Hair follicle dermal papilla cell (primary cell): ENCODE results near the gene ACSL1. TPM values are rescaled to one million over a fixed set of nuclear protein-coding genes. Genes with fewer than 3 reads are reported as not detected.

ENCODE experiments used
- small RNA-seq: library from RNA; depleted of rRNA; stranded (forward); fragments of <200 nt; gene quantifications from one replicate; pipeline ENCODE3, GENCODE V24; 2012
- total RNA-seq: library from RNA; depleted of rRNA; stranded (reverse); fragments of >200 nt; gene quantifications from 2 replicates; pipeline ENCODE4 v1.2.3, GENCODE V29; 2012

The ACSL1 gene, protein sequence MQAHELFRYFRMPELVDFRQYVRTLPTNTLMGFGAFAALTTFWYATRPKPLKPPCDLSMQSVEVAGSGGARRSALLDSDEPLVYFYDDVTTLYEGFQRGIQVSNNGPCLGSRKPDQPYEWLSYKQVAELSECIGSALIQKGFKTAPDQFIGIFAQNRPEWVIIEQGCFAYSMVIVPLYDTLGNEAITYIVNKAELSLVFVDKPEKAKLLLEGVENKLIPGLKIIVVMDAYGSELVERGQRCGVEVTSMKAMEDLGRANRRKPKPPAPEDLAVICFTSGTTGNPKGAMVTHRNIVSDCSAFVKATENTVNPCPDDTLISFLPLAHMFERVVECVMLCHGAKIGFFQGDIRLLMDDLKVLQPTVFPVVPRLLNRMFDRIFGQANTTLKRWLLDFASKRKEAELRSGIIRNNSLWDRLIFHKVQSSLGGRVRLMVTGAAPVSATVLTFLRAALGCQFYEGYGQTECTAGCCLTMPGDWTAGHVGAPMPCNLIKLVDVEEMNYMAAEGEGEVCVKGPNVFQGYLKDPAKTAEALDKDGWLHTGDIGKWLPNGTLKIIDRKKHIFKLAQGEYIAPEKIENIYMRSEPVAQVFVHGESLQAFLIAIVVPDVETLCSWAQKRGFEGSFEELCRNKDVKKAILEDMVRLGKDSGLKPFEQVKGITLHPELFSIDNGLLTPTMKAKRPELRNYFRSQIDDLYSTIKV
- total RNA-seq: 41.7 and 45.4 TPM in 2 replicates

DNA sequence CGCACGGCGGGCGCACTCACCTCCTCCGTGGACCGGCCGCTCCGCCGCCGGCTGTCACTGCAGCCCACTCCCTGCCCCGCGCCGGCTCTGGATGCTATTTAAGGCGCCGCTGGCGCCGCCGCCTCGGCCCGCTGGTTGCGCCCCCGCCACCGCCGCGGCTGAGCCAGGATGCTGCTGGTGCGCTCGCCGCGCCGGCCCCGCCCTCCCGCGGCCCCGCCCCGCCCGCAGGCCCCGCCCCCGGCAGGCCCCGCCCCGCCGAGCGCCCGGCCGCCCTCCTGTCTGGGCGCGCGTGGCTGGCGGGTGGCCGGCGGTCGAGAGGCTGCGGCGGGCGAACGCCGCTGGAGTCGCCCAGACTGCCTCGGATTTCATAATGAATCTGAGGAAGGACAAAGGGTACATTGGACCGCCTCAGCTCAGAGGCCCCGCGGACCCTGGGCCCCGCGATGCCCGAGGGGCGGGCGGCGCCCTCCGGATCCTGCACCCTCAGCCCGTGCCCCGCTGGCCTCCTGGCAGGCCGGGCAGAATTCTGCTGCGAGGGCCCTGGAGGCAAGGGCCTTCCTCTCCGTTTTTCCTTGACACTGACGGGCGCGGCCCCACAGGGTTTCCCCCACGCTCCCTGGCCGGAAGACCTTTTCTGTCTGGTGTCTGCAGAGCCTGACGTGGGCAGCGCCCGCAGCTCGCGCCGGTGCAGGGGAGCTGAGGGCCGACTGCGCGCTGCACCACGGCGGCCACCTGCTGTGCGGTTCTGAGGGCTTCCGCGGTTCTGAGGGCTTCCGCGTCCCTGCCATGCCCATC is at the start of gene ACSL1:
Gene ACSL1, minus strand, starts transcription at position 73 of the 795 bp plus-strand sequence. CDS start 22,454 bp downstream, outside the sequence.

DNA sequence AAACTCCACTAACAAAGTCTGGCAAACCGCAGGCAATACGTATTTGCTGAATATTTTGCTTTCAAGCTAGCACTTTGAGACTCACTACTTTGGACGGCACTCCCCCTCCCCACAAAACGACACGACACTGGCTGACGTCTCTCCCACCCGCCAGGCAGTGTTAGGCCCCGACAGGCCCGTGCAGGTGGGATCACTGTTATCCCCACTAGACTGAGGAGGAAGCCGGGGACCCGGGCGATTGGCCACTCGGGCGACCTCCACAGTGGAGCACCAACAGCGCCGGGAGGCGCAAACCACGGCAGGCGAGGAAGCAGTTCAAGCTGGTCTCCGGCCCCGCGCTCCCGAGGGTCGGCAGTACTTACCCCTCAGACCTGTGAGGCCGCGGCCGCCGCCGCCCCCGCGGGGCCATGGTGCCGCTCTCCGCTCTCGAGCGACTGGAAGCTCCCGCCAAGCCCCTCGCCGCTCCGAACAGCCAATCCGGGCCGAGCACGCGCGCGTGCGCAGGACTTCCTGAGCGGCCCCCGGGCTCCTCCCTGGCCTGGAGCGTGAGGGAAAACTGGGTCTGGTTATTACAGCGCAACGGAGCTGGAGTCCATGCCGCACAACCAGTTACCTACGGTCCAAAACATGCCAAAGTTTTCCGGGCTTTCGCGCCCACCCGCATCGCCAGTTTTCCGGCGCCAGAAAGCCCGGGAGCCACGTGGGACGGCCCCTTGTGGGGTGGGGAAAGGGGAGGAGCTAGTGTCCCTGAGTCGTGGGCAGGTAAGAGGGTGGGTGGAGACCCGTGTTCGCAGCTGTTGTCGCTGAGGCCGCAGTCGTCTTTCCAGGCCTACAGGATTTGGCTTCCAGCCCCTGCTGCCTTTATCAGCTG is 91.9 kb downstream of the ACSL1 start, which contains the start of gene CENPU:
Gene CENPU, minus strand, starts transcription at position 443 of the 871 bp plus-strand sequence. Its CDS starts 34 bp downstream, at position 409.

Small RNA genes lying within 50 kb of the gene (small RNA-seq; reads per million reads assigned to genes)
- not detected for gene MIR3945

Other genes starting within 250 kb of the ACSL1 start
- gene CASP3, start 176.5 kb downstream of the ACSL1 start, total RNA-seq: 32.1 and 39.1 TPM in 2 replicates
- 10.7 and 12.7 TPM in 2 replicates for gene PRIMPOL, start 176.2 kb downstream of the ACSL1 start, total RNA-seq
- gene CENPU, start 91.9 kb downstream of the ACSL1 start, total RNA-seq: 1.8 and 2.9 TPM in 2 replicates
- gene HELT, start 192.5 kb upstream of the ACSL1 start, total RNA-seq: not detected in 2 replicates